Stimulated activated CD4-positive, alpha-beta T cell treated with anti-CD3 and anti-CD28 coated beads, Interleukin-1b, Interleukin-23, amount 100 ng/mL, for 24 hours (primary cell): ENCODE results near the gene ANKRD16.
"Not testable (repeated sequence)": the region's sequence is repeated elsewhere in the genome, so short reads cannot be mapped to it uniquely, and the experiment has no call there.

ENCODE experiments used
- DNase-seq, 4 experiments: peaks; one replicate each; pipeline ENCODE4 v3.0.0-alpha.2; 2020; ENCODE audit warnings: low read depth in 4 of 4, low spot score in 1 of 4

ANKRD16 gene

DNA sequence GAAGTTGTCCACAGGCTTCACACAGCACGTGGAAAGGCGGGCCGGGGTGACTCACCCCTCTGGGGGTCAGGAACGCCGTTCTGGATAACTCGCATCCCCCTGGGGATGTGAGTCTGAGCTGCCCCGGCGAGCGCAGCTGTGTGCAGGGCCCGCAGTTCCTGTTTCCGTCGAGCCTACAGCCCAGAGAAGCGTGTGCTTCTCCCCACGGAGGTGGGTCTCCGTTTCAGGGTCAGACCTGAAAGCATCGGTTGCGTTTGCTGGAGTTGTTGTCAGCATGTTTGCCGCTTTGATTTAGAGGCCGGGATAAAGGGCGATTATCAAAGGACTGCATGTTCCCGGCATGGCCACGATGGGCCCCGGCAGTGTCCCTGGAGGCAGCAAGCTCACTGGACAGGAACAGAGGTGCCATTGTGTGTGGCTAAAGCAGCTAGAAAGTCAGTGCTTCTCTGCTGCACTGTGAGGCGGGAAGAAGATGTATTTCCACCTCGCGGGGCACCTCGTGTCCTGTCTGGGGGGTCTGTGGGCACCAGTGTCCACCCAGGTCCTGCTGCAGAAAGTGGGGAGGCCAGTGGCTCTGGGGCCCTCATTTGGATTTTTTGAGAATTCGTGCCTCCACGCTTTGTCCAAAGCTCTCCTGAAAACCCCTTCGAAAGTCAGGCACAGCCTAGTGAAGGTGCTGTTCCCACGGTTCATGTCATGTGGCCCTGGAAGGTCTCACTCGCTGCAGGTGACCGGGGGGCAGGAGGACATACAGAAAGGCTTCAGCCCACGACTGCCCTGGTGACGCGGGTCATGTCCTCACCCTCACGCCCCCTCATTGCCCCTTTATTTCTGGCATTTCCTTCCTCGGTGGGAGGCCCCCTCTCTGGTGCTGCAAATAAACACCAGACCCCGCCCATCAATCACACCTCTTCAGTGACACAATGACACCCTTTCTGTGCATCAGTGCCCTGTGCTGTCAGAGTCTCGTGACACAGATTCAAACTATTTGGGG lies 49.1 kb downstream of the ANKRD16 start:
- DNase-seq = no peak

GRCh38 chr10:5836181-5836580 lies 53.5 kb downstream of the ANKRD16 start:
- not testable (repeated sequence) for DNase-seq

- no peak for DNase-seq
Measured at GRCh38 chr10:5835446-5836095, 54.1 kb downstream of the ANKRD16 start.

- DNase-seq = no peak
Measured at GRCh38 chr10:5833814-5834213, 55.9 kb downstream of the ANKRD16 start.

- no peak for DNase-seq
Measured at GRCh38 chr10:5832946-5833345, 56.7 kb downstream of the ANKRD16 start.

GRCh38 chr10:5831446-5831782 lies 58.3 kb downstream of the ANKRD16 start:
- DNase-seq = no peak

- DNase-seq = no peak
Measured at GRCh38 chr10:5830629-5831445, 58.9 kb downstream of the ANKRD16 start.

- no peak for DNase-seq
Measured at GRCh38 chr10:5829267-5829666, 60.4 kb downstream of the ANKRD16 start.

GRCh38 chr10:5828725-5829124 lies 61.0 kb downstream of the ANKRD16 start:
- DNase-seq = no peak

DNA sequence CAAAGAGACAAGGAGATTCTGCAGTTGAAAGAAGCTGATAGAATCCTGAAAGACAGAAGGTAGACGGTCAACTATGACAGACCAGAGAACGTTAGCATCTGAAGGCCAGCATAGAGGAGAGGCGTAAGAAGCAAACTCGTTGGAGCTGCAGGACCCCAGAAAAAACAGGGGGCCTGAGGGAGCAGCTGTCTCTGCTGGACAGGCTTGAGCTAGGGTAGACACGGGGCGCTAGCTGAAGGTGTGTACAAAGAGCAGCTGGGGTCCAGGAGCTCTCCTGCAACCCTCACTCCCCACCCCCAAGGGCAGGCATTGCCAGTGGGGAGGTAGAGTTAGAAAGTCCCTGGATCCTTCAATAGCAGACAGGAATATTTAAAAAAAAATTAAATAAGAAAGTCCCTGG lies 61.9 kb downstream of the ANKRD16 start:
- no peak for DNase-seq

DNA sequence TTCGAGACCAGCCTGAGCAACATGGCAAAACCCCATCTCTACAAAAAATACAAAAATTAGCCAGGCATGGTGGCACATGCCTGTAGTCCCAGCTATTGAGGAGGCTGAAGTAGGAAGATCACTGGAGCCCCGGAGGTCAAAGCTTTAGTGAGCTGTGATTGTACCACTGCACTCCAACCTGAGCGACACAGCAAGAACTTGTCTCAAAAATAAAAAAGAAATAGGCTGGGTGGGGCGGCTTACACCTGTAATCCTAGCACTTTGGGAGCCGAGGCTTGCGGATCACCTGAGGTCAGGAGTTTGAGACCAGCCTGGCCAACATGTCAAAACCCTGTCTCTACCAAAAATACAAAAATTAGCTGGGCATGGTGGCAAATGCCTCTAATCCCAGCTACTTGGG lies 63.2 kb downstream of the ANKRD16 start:
- DNase-seq = not testable (repeated sequence)

- no peak for DNase-seq
Measured at GRCh38 chr10:5818894-5819293, 70.8 kb downstream of the ANKRD16 start.

DNA sequence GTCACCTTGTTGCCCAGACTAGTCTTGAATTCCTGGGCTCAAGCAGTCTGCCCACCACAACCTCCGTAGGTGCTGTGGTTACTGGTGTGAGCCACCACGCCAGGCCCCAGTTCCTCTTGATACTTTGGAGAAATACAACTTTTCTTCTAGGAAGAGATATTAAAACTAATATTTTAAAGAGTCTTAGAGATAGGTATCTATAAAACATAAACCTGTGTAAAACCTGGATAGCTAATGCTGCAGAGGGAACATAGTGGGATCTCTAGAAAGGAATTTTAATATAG lies 71.7 kb downstream of the ANKRD16 start:
- no peak for DNase-seq

DNA sequence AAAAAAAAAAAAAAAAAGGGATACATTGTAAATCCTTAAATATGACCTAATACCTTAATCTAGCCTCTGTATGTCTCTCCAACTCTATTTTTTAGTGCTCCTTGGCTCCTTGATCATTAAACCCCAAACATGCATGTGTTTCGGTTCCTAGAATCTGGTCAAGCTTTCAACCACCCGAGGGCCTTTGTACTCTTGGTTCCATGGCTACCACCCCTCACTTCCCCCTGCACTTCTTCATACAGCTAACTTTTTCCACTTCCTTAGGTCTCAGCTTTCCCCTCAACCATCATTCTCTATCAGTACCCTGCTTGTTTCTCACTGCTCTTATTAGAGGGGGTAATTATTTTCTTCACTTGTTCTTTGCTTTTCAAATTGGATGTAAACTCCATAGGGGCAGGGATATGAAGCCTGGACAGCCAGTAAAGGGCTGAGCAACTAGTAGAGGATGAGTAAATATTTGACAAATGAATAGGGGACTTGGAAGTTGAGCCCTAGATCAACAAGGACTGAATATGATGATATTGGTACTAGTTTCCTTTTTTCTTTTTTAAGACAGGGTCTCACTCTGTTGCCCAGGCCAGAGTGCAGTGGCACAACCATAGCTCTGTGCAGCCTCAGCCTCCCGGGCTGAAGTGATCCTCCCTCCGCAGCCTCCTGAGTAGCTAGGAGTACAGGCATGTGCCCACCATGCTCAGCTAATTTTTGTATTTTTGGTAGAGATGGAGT lies 72.2 kb downstream of the ANKRD16 start:
- DNase-seq = no peak

DNA sequence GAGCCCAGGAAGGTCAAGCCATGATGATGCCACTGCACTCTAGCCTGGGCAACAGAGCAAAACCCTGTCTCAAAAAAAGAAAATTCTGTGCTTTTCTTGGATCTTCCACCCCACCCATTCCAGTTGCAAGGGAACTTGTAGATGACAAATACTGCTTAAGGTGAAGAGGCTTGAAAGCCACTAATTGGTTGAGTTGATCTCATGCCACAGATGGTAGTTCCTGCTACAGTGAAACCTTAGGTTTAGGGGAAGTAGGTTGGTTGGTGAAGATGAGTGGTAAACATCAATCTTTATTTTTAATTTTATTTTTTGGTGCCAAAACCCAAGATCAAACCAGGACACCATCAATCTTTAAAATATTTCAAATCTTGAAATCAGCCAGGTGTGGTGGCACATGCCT lies 73.5 kb downstream of the ANKRD16 start:
- no peak for DNase-seq

- no peak for DNase-seq
Measured at GRCh38 chr10:5814110-5815107, 75.3 kb downstream of the ANKRD16 start.

GRCh38 chr10:5813341-5814109 lies 76.2 kb downstream of the ANKRD16 start, which contains the start of gene GDI2:
GDI2 (minus strand) TSS chr10:5813434; CDS start chr10:5813258, 176 bp downstream.
- peak; percentile 86 to 95 (median 91) for DNase-seq

DNA sequence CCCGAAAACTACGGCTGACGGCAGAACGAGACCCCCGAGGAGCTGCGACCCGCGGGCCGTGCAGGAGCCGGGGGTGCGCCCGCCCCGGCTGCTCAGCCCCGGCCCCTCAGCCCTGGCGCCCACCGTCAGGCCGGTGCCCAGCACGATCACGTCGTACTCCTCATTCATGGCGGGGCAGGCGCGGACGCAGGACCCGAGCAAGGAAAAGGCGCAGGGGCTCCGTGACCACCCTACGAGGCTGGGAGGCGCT lies 76.7 kb downstream of the ANKRD16 start:
- DNase-seq = peak in 1 of 4 experiments; percentile 2
